G401 (cell line): ENCODE measurements around the gene FAM83C. TPM values are rescaled to one million over a fixed set of nuclear protein-coding genes. Genes with fewer than 3 reads are reported as not detected.

Source experiments
- DNase-seq: peaks from one replicate; pipeline ENCODE4 v3.0.0-alpha.2; 2015; ENCODE audit warnings: low spot score
- in situ Hi-C: cut with HindIII; loops from 2 replicates; pipeline ENCODE4 v1.10.0; 2016; ENCODE audit warnings: low sequenced_read_pairs, mixed read lengths
- total RNA-seq: library from RNA; depleted of rRNA; stranded (reverse); fragments of >200 nt; shearing (Covaris generic); gene quantifications from 2 replicates; pipeline ENCODE4 v1.2.3, GENCODE V29; 2014; rRNA removed

Gene FAM83C
- not detected in 2 replicates for total RNA-seq

- no peak for DNase-seq
- in situ Hi-C loops = no loop called here
These were observed at the start of gene FAM83C for GRCh38 chr20:35291654-35292503. TSS of gene FAM83C (minus strand) at chr20:35292425. CDS start at chr20:35292304, 121 bp downstream.

- DNase-seq = no peak
- in situ Hi-C loops = no loop called here
These were observed 49.3 kb upstream of the FAM83C start for GRCh38 chr20:35341366-35342028.

GRCh38 chr20:35340436-35340835, 48.2 kb upstream of the FAM83C start:
- DNase-seq = no peak
- in situ Hi-C loops = no loop called here

GRCh38 chr20:35339636-35340035, 47.4 kb upstream of the FAM83C start:
- in situ Hi-C loops = no loop called here

GRCh38 chr20:35339007-35339406, 46.8 kb upstream of the FAM83C start:
- in situ Hi-C loops = no loop called here
- no peak for DNase-seq

More at GRCh38 chr20:35339636-35340035, 47.4 kb upstream of the FAM83C start:
- DNase-seq = no peak

GRCh38 chr20:35334311-35335101, 42.3 kb upstream of the FAM83C start:
- DNase-seq = no peak
- in situ Hi-C loops = no loop called here

GRCh38 chr20:35333606-35334005, 41.4 kb upstream of the FAM83C start:
- in situ Hi-C loops = no loop called here
- no peak for DNase-seq

GRCh38 chr20:35332540-35333200, 40.4 kb upstream of the FAM83C start:
- no peak for DNase-seq
- in situ Hi-C loops = no loop called here

- in situ Hi-C loops = no loop called here
- no peak for DNase-seq
These were observed 37.4 kb upstream of the FAM83C start for GRCh38 chr20:35329435-35330139.

GRCh38 chr20:35328689-35329088, 36.5 kb upstream of the FAM83C start:
- no peak for DNase-seq
- in situ Hi-C loops = no loop called here

- in situ Hi-C loops = no loop called here
- no peak for DNase-seq
These were observed 36.0 kb upstream of the FAM83C start for GRCh38 chr20:35328095-35328685.

GRCh38 chr20:35327074-35327976, 35.1 kb upstream of the FAM83C start:
- in situ Hi-C loops = no loop called here
- DNase-seq = no peak

GRCh38 chr20:35326740-35327073, 34.5 kb upstream of the FAM83C start:
- in situ Hi-C loops = no loop called here
- DNase-seq = no peak

GRCh38 chr20:35326021-35326739, 34.0 kb upstream of the FAM83C start:
- in situ Hi-C loops = no loop called here
- no peak for DNase-seq

GRCh38 chr20:35325401-35325800, 33.2 kb upstream of the FAM83C start:
- DNase-seq = no peak
- in situ Hi-C loops = no loop called here

- in situ Hi-C loops = no loop called here
- no peak for DNase-seq
These were observed 28.3 kb upstream of the FAM83C start for GRCh38 chr20:35320396-35321126.
